Right lobe of liver (tissue), 4 donors: Measurements from ENCODE around the gene PLA2G4F.

Experiments
- CTCF ChIP-seq, 4 donors: fragments of 200-600 bp in 3 of 4; fragments of 450-650 bp in 1 of 4; IDR thresholded peaks; one replicate each; pipeline versions ENCODE4 v1.5.1 to v1.8.0; 2016 to 2022; ENCODE audit warnings: antibody characterized with exemption in 4 of 4, mild to moderate bottlenecking in 2 of 4
- POLR2A ChIP-seq: fragments of 450-650 bp; IDR thresholded peaks from one replicate; pipeline ENCODE4 v1.6.1; 2017; ENCODE audit warnings: antibody characterized with exemption, mild to moderate bottlenecking
- donor health status: DM: no; HTN: no; CAD: no.
- donor health status: DM: no; HTN: no; CAD: no.
- donor health status: DM: no; HTN: yes; CAD: no.

DNA sequence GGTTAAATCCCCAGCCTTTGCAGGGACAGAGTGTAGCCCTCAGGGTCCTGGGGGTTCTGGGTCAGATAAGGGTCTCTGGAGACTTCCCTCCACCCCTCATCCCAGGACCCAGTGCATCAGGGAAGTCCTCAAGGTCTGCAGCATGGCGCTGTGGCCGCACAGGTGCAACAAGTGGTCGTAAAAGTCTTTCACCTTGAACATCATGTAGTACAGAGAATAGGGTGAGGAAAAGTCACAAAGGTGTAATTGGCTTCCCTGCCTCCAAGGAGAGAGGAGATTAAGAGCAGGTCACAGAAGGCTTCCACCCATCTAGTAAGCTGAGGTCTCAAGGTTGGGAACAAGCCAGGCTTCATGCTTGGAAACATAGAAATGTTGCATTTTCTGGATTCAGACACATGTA lies 32.9 kb downstream of the PLA2G4F start:
- TF ChIP-seq CTCF (IDR thresholded peaks at IDR 0.05) = no peak
- TF ChIP-seq POLR2A = no peak
